PC-3 (cell line): ENCODE data around the gene UPK3A. TPM values are rescaled to one million over a fixed set of nuclear protein-coding genes. Genes with fewer than 3 reads are reported as not detected.

ENCODE experiments used
- ATAC-seq: fragments of 200-7000 bp; cut with Tn5 transposase; 2 replicates; pipeline ENCODE4 v1.9.1; 2020; ENCODE audit warnings: mild to moderate bottlenecking, moderate library complexity
- BruUV-seq: library from RNA; stranded (reverse); fragments of 400-500 nt; replicated peaks from 2 replicates; lab custom pipeline; 2021; lab: Mats Ljungman, UMichigan
- CTCF ChIA-PET: fragments of 300-600 bp; sonication (Branson Sonifier 250); formaldehyde crosslinking; loops from one replicate; lab custom pipeline; 2022; ENCODE audit warnings: antibody characterized with exemption; lab: Charles Lee
- POLR2A ChIA-PET: fragments of 300-600 bp; sonication (Branson Sonifier 250); formaldehyde crosslinking; loops from one replicate; lab custom pipeline; 2022; ENCODE audit warnings: antibody characterized with exemption; ENCODE audit not compliant: unreplicated experiment; lab: Charles Lee
- DNase-seq: peaks from one replicate; pipeline ENCODE4 v3.0.0-alpha.2; 2015
- H2AFZ ChIP-seq: fragments of 300-600 bp; sonication (generic); 2 replicates; pipeline ENCODE4 v1.6.0; 2016; ENCODE audit warnings: antibody characterized with exemption, low read length
- H3F3A ChIP-seq: fragments of 300-600 bp; sonication (generic); one replicate; pipeline ENCODE4 v1.6.0; 2017; ENCODE audit warnings: antibody characterized with exemption, low read length, control low read depth, mild to moderate bottlenecking; ENCODE audit not compliant: unreplicated experiment
- H3K27ac ChIP-seq: fragments of 300-600 bp; sonication (generic); 2 replicates; pipeline ENCODE4 v1.5.1; 2016; ENCODE audit warnings: mild to moderate bottlenecking, low read length
- H3K27me3 ChIP-seq: fragments of 300-600 bp; sonication (generic); 2 replicates; pipeline ENCODE4 v1.6.1; 2016; ENCODE audit warnings: low read length, mixed read lengths
- H3K36me3 ChIP-seq: fragments of 300-600 bp; sonication (generic); 2 replicates; pipeline ENCODE4 v1.6.1; 2016; ENCODE audit warnings: low read depth, mixed run types, low read length, mixed read lengths
- H3K4me1 ChIP-seq: fragments of 300-600 bp; sonication (generic); 2 replicates; pipeline ENCODE4 v1.5.1; 2016; ENCODE audit warnings: low read length; ENCODE audit not compliant: insufficient read depth
- H3K4me2 ChIP-seq: fragments of 300-600 bp; sonication (generic); 2 replicates; pipeline ENCODE4 v1.6.0; 2016; ENCODE audit warnings: low read length
- H3K4me3 ChIP-seq: fragments of 300-600 bp; sonication (generic); 2 replicates; pipeline ENCODE4 v1.5.1; 2016; ENCODE audit warnings: mild to moderate bottlenecking, low read length, mixed read lengths
- H3K79me2 ChIP-seq: fragments of 300-600 bp; sonication (generic); 2 replicates; pipeline ENCODE4 v1.6.1; 2017; ENCODE audit warnings: low read length, mixed read lengths
- H3K9ac ChIP-seq: fragments of 300-600 bp; sonication (generic); 2 replicates; pipeline ENCODE4 v1.6.0; 2016; ENCODE audit warnings: mild to moderate bottlenecking, low read length
- H3K9me2 ChIP-seq: fragments of 300-600 bp; sonication (generic); replicated peaks from 2 replicates; pipeline ENCODE4 v1.6.1; 2016; ENCODE audit warnings: mixed run types, low read length, mixed read lengths
- H3K9me3 ChIP-seq: fragments of 300-600 bp; sonication (generic); 2 replicates; pipeline ENCODE4 v1.6.1; 2016; ENCODE audit warnings: low read length, mixed read lengths
- H4K20me1 ChIP-seq: fragments of 300-600 bp; sonication (generic); 2 replicates; pipeline ENCODE4 v1.6.1; 2016; ENCODE audit warnings: low read length, mixed read lengths
- CTCF ChIP-seq: fragments of 300-600 bp; sonication (generic); conservative IDR thresholded peaks from 2 replicates; pipeline ENCODE4 v1.5.1; 2017; ENCODE audit warnings: antibody characterized with exemption, low read depth, mild to moderate bottlenecking, low read length
- EZH2 ChIP-seq: fragments of 300-600 bp; sonication (generic); IDR thresholded peaks from one replicate; pipeline ENCODE4 v1.6.1; 2017; ENCODE audit warnings: antibody characterized with exemption, mild to moderate bottlenecking, low read length; ENCODE audit not compliant: unreplicated experiment
- EZH2phosphoT487 ChIP-seq: fragments of 300-600 bp; sonication (generic); IDR thresholded peaks from 2 replicates; pipeline ENCODE4 v1.6.1; 2018; ENCODE audit warnings: mild to moderate bottlenecking, antibody characterized with exemption, low read length, borderline replicate concordance
- intact Hi-C: fragments of 100-400 bp; cut with micrococcal nuclease; formaldehyde crosslinking; loops from 2 replicates; pipeline ENCODE4 v1.9.0; 2023
- total RNA-seq: library from RNA; depleted of rRNA; stranded (reverse); fragments of >200 nt; gene quantifications from 2 replicates; pipeline ENCODE4 v1.2.3, GENCODE V29; 2014

The UPK3A gene
- total RNA-seq, 1 experiment from 2014 or later = 1.1 TPM

- H3F3A ChIP-seq = no peaks in the 10 kb centered on the region
- no peak overlapping the region for H3K27ac ChIP-seq
- no peak overlapping the region for H3K4me2 ChIP-seq
- H3K79me2 ChIP-seq = peaks cover 15% of the 10 kb centered on the region
- no peak overlapping the region for H2AFZ ChIP-seq
- DNase-seq (no peak), ATAC-seq (no peak)
- no peaks in the 10 kb centered on the region for H3K9me2 ChIP-seq
- peaks cover 6% of the 10 kb centered on the region for H3K4me1 ChIP-seq
- POLR2A ChIA-PET = no interaction called here
- no peaks in the 10 kb centered on the region for H3K27me3 ChIP-seq
- H3K9ac ChIP-seq = no peak overlapping the region
- no peaks in the 10 kb centered on the region for H3K36me3 ChIP-seq
- no peaks in the 10 kb centered on the region for H3K9me3 ChIP-seq
- TF ChIP-seq EZH2phosphoT487 (no peak), CTCF (no peak), EZH2 (no peak)
- no TSS peak for BruUV-seq
- no peak overlapping the region for H3K4me3 ChIP-seq
- H4K20me1 ChIP-seq = no peaks in the 10 kb centered on the region; the same call in 1 of the 2 replicates
- intact Hi-C loops = no loop called here
- CTCF ChIA-PET = no interaction called here
These were observed 48.9 kb upstream of the UPK3A start for GRCh38 chr22:45235851-45236342.

GRCh38 chr22:45237065-45237990, 47.4 kb upstream of the UPK3A start:
- Histone ChIP-seq H3K27me3 (no peaks in the 10 kb centered on the region), H3K4me3 (no peak overlapping the region), H3K9me2 (no peaks in the 10 kb centered on the region), H2AFZ (no peak overlapping the region), H3F3A (no peaks in the 10 kb centered on the region), H3K36me3 (no peaks in the 10 kb centered on the region), H3K27ac (no peak overlapping the region), H3K4me2 (no peak overlapping the region), H3K79me2 (peaks cover 15% of the 10 kb centered on the region), H4K20me1 (no peaks in the 10 kb centered on the region; the same call in 1 of the 2 replicates), H3K4me1 (peaks cover 10% of the 10 kb centered on the region), H3K9me3 (no peaks in the 10 kb centered on the region), H3K9ac (no peak overlapping the region)
- ChIA-PET CTCF (no interaction called here), POLR2A (no interaction called here)
- DNase-seq (no peak), ATAC-seq (no peak)
- TF ChIP-seq CTCF = no peak
- TF ChIP-seq EZH2phosphoT487 = no peak
- no peak for TF ChIP-seq EZH2
- intact Hi-C loops = no loop called here
- BruUV-seq = no TSS peak
